Gastroesophageal sphincter (tissue), 4 donors: ENCODE measurements around the gene CDH13. TPM values are rescaled to one million over a fixed set of nuclear protein-coding genes. Genes with fewer than 3 reads are reported as not detected.

Source experiments
- ATAC-seq: fragments of 150-250 bp; one replicate; pipeline ENCODE4 v1.9.1; 2016; ENCODE audit warnings: mild to moderate bottlenecking, moderate library complexity
- H3K27ac ChIP-seq, 4 donors: fragments of 200-600 bp; sonication (generic) in 3 of 4; 1 replicate in 3 of 4; 2 replicates in 1 of 4; pipeline ENCODE4 v1.5.1; 2016 to 2019
- H3K27me3 ChIP-seq: fragments of 200-600 bp; sonication (generic); one replicate; pipeline ENCODE4 v1.5.1; 2019
- H3K36me3 ChIP-seq, 2 donors: fragments of 200-600 bp; sonication (generic); one replicate each; pipeline ENCODE4 v1.5.1; 2019; ENCODE audit warnings: control low read depth in 1 of 2
- H3K4me1 ChIP-seq, 3 donors: fragments of 200-600 bp; sonication (generic); 1 replicate in 2 of 3; 2 replicates in 1 of 3; pipeline ENCODE4 v1.5.1; 2016 to 2019; ENCODE audit warnings: control low read depth in 2 of 3
- H3K4me3 ChIP-seq, 2 donors: fragments of 200-600 bp; sonication (generic); one replicate each; pipeline ENCODE4 v1.5.1; 2019; ENCODE audit warnings: mild to moderate bottlenecking in 1 of 2, moderate library complexity in 1 of 2
- H3K9me3 ChIP-seq, 3 donors: fragments of 200-600 bp; sonication (generic); one replicate each; pipeline ENCODE4 v1.5.1; 2017 to 2019; ENCODE audit warnings: control low read depth in 2 of 3
- EP300 ChIP-seq: sonication (generic); formaldehyde crosslinking; IDR thresholded peaks from one replicate; pipeline ENCODE4 v1.6.1; 2017; ENCODE audit warnings: antibody characterized with exemption, mild to moderate bottlenecking
- POLR2A ChIP-seq, 2 donors: fragments of 450-650 bp; IDR thresholded peaks; one replicate each; pipeline ENCODE4 v1.6.1; 2017; ENCODE audit warnings: antibody characterized with exemption in 2 of 2, mild to moderate bottlenecking in 2 of 2, moderate library complexity in 1 of 2
- POLR2AphosphoS5 ChIP-seq: sonication (generic); formaldehyde crosslinking; IDR thresholded peaks from one replicate; pipeline ENCODE4 v1.6.1; 2017; ENCODE audit warnings: antibody characterized with exemption
- WGBS, 2 donors: methylation state at CpG; one replicate each; pipeline ENCODE4 v1.1.5; 2018; ENCODE audit warnings: low coverage in 1 of 2; 5-methylcytosine and 5-hydroxymethylcytosine counted together
- total RNA-seq, 4 donors: library from RNA; depleted of rRNA; stranded (reverse); fragments of >200 nt; gene quantifications; one replicate each; pipeline ENCODE4 v1.1.0, GENCODE V29; 2016
- TF ChIP-seq, protein P1 (sequence below), 4 experiments: fragments of 200-600 bp in 2 of 4; fragments of 450-650 bp in 2 of 4; sonication (generic) in 1 of 4; IDR thresholded peaks; one replicate each; pipeline ENCODE4 v1.5.1; 2017 to 2019; ENCODE audit warnings: antibody characterized with exemption in 4 of 4, mild to moderate bottlenecking in 2 of 4, moderate library complexity in 2 of 4

Gene CDH13
- total RNA-seq, 4 donors from 2014 or later = 4.2 to 22.3 (median 11.4) TPM

- ATAC-seq = no peak
- 67% methylated on average over 7 of the region's 9 CpGs; no CpG with 5 or more reads in 1 of the 2 donors for WGBS, 2 donors
- no peak for TF ChIP-seq POLR2AphosphoS5
- TF ChIP-seq EP300 = no peak
- TF ChIP-seq, protein P1, sequence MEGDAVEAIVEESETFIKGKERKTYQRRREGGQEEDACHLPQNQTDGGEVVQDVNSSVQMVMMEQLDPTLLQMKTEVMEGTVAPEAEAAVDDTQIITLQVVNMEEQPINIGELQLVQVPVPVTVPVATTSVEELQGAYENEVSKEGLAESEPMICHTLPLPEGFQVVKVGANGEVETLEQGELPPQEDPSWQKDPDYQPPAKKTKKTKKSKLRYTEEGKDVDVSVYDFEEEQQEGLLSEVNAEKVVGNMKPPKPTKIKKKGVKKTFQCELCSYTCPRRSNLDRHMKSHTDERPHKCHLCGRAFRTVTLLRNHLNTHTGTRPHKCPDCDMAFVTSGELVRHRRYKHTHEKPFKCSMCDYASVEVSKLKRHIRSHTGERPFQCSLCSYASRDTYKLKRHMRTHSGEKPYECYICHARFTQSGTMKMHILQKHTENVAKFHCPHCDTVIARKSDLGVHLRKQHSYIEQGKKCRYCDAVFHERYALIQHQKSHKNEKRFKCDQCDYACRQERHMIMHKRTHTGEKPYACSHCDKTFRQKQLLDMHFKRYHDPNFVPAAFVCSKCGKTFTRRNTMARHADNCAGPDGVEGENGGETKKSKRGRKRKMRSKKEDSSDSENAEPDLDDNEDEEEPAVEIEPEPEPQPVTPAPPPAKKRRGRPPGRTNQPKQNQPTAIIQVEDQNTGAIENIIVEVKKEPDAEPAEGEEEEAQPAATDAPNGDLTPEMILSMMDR (IDR thresholded peaks at IDR 0.05) = no peak
- no peak for TF ChIP-seq POLR2A (IDR thresholded peaks at IDR 0.05)
Observed at GRCh38 chr16:83482545-83483162, 855.9 kb downstream of the CDH13 start.

DNA sequence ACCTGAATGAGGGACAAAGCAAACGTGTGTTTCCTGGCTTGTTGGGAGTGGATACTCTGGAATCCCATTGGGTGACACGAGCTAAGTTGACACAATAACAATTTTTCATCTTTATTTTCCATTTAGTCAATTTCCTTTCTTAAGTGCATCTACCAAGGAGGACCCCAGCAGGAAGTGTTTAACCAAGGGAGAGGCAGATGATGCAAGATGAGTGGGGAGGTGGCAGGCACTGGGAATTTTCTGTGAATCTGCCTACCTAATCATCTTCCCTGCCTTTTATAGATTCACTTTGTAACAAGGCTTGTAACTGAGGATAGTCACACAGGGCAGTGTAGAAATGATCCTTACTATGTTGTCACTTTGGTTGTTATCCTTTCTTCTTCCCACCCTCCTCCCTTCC is 863.3 kb downstream of the CDH13 start:
- H3K27me3 ChIP-seq = no peaks in the 10 kb centered on the region
- H3K27ac ChIP-seq = no peak overlapping the region
- ATAC-seq = no peak
- no peak overlapping the region for H3K4me3 ChIP-seq
- H3K9me3 ChIP-seq = no peaks in the 10 kb centered on the region
- TF ChIP-seq POLR2AphosphoS5 (no peak), EP300 (no peak), POLR2A (IDR thresholded peaks at IDR 0.05) (no peak)
- TF ChIP-seq, protein P1 (IDR thresholded peaks at IDR 0.05) = no peak
- no peaks in the 10 kb centered on the region for H3K4me1 ChIP-seq
- no peaks in the 10 kb centered on the region for H3K36me3 ChIP-seq
- WGBS, 2 donors = 43% methylated on average over 2 of the region's 2 CpGs; no CpG with 5 or more reads in 1 of the 2 donors

More at GRCh38 chr16:83482545-83483162, 855.9 kb downstream of the CDH13 start:
- no peak overlapping the region for H3K4me3 ChIP-seq
- no peaks in the 10 kb centered on the region for H3K4me1 ChIP-seq
- H3K9me3 ChIP-seq = no peaks in the 10 kb centered on the region
- H3K27me3 ChIP-seq = no peaks in the 10 kb centered on the region
- H3K36me3 ChIP-seq = no peaks in the 10 kb centered on the region
- no peak overlapping the region for H3K27ac ChIP-seq

DNA sequence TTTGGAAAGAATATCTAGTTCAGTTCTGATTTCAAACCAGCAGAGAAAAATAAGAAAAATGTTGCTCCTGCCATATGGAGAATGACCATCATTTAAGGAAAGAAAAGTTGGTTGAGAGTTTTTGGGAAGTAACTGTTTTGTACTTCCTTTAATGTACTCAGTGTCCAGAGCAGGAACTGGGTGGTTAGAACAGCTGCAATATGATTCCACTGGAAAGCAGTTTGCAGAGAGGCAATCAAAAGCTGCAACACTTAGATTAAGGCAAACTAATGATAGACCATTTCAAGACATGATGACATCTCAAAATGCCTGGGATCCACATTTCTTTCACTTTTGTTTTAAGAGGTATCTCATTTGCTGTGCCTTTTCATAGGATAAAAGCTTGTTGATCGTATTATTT is 867.7 kb downstream of the CDH13 start:
- WGBS, 2 donors = 80% methylated on average over 1 of the region's 1 CpG
- TF ChIP-seq POLR2AphosphoS5 = no peak
- TF ChIP-seq POLR2A (IDR thresholded peaks at IDR 0.05) = no peak
- no peak for TF ChIP-seq EP300
- TF ChIP-seq, protein P1 (IDR thresholded peaks at IDR 0.05) = no peak
- Histone ChIP-seq H3K4me3 (no peak overlapping the region), H3K9me3 (no peaks in the 10 kb centered on the region), H3K27ac (no peak overlapping the region), H3K4me1 (no peaks in the 10 kb centered on the region), H3K27me3 (no peaks in the 10 kb centered on the region), H3K36me3 (no peaks in the 10 kb centered on the region)
- ATAC-seq = no peak

DNA sequence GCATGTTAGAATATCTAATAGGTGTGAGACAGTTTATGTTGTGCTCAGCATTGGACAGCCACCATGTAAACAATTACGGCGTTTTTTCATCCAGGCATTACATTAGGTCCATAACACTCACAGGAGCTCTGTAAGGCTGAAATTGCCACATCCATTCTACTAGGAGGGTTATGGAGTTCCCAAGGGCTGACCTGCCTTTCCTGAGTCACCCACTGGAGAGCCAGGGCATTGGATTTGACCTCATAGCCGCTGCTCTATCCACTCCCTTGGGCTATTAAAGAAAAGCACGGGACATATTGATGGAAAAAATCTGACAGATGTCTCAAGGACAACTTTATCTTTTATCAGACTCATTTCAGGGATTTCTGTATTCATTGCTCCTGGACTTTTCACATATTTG is 874.7 kb downstream of the CDH13 start:
- H3K27ac ChIP-seq = no peak overlapping the region
- H3K9me3 ChIP-seq = no peaks in the 10 kb centered on the region
- ATAC-seq = no peak
- WGBS, 2 donors = 65% methylated on average over 4 of the region's 4 CpGs; no CpG with 5 or more reads in 1 of the 2 donors
- TF ChIP-seq POLR2A (IDR thresholded peaks at IDR 0.05) (no peak), EP300 (no peak), POLR2AphosphoS5 (no peak)
- TF ChIP-seq, protein P1 (IDR thresholded peaks at IDR 0.05) = no peak
- H3K27me3 ChIP-seq = no peaks in the 10 kb centered on the region
- no peak overlapping the region for H3K4me3 ChIP-seq
- H3K36me3 ChIP-seq = no peaks in the 10 kb centered on the region
- H3K4me1 ChIP-seq = no peaks in the 10 kb centered on the region

- no peak for ATAC-seq
- no peak overlapping the region for H3K4me3 ChIP-seq
- no peaks in the 10 kb centered on the region for H3K27me3 ChIP-seq
- no peak overlapping the region for H3K27ac ChIP-seq
- no peaks in the 10 kb centered on the region for H3K36me3 ChIP-seq
- TF ChIP-seq, protein P1 (IDR thresholded peaks at IDR 0.05) = no peak
- TF ChIP-seq POLR2AphosphoS5 (no peak), POLR2A (IDR thresholded peaks at IDR 0.05) (no peak), EP300 (no peak)
- H3K9me3 ChIP-seq = no peaks in the 10 kb centered on the region
- no peaks in the 10 kb centered on the region for H3K4me1 ChIP-seq
- 93 to 95% methylated on average over 4 to 6 of the region's 6 CpGs for WGBS, 2 donors
Observed at GRCh38 chr16:83508295-83508694, 881.5 kb downstream of the CDH13 start.
